Measurements from ENCODE around the gene HDAC10. TPM values are rescaled to one million over a fixed set of nuclear protein-coding genes. Genes with fewer than 3 reads are reported as not detected.
A peak's percentile ranks its signal among the peaks of the same experiment; 100 is the strongest.

HDAC10 gene
- total RNA-seq, 1 experiment from 2014 or later = 45.0 TPM

DNA sequence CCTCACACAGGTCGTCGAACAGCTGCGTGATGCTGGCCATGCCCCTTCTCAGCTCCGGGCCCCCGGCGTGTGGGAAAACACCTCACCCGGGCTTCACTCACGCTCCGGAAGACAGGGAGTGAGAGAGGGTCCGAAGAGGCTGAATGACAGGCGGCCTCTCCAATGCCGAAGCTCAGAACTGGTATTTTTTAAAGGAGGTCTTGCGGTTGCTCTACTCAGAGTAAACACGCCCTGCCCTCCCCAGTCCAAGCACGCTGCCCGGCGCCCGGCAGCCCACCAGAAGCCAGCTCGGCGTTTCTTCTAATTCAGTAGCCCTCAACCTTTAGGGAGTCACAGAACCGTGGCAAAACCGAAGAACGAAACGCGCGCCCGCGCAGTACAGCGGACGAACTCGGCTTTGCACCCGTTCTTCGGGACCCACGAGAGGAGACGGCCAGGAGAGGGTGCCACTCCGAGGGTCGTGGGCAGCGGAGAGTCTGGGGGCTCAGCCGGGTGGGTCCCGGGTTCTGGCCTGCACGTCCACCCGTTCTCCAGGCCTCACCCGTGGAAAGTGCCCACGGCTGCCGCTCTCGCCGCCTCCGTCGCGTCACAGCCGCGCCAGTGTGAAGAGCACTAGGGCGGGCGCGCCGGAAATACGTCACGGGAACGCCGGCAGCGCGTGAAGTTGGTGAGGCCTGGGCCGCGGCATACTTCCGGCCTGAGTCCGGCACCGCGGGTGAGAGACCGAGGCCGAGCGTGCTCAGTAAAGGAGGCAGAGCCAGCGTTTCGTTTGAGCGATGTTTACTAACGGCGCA, 6.4 kb downstream of the HDAC10 start, which contains the start of gene TUBGCP6:
Gene TUBGCP6 (minus strand): TSS at position 604 of the 794 bp plus-strand sequence. CDS start 564 bp downstream, at position 40.
- WGBS (ENCODE audit: extremely low coverage, insufficient read length, low lambda C conversion rate) = no CpG with 5 or more reads among the region's 76 CpGs
- H2BK120ac ChIP-seq (ENCODE audit: low read depth, low read length, poor library complexity, severe bottlenecking) = no peak within 1 kb of the TSS
- H4K20me1 ChIP-seq (ENCODE audit: control insufficient read depth, insufficient read depth, insufficient read length) = no peaks in the 10 kb centered on the region

More for the DNA sequence above, 6.4 kb downstream of the HDAC10 start, which contains the start of gene TUBGCP6:
- Mint-ChIP-seq H3K4me1 (peaks cover 22 to 35% of the 10 kb centered on the region in 2 experiments), H3K9me3 (no peaks in the 10 kb centered on the region), H3K4me3 (peak within 1 kb of the TSS; percentile 96 to 98), H3K36me3 (ENCODE audit: insufficient read depth in 1 of 3, low read depth in 3 of 3) (peaks cover 2 to 25% (median 12%) of the 10 kb centered on the region in 3 experiments; a peak in 6 of 7 replicates), H3K27me3 (ENCODE audit: low read depth) (no peaks in the 10 kb centered on the region; the same call in 1 of the 2 replicates), H3K27ac (peak within 1 kb of the TSS; percentile 98 to 99 (median 99))
- H3K27ac ChIP-seq (ENCODE audit: insufficient read length, low read depth, low read length) = no peak within 1 kb of the TSS
- H3K56ac ChIP-seq (ENCODE audit: insufficient read length, low read depth, low read length) = no peak within 1 kb of the TSS
- no peak within 1 kb of the TSS for H2BK15ac ChIP-seq (ENCODE audit: low read depth, low read length)
- no peaks in the 10 kb centered on the region for H3K9me3 ChIP-seq (ENCODE audit: control insufficient read depth, low read depth, low read length)
- H3T11ph ChIP-seq (ENCODE audit: low read length) = no peak within 1 kb of the TSS
- H2BK5ac ChIP-seq (ENCODE audit: insufficient read length, low read length) = no peak within 1 kb of the TSS
- TF ChIP-seq, protein P1, sequence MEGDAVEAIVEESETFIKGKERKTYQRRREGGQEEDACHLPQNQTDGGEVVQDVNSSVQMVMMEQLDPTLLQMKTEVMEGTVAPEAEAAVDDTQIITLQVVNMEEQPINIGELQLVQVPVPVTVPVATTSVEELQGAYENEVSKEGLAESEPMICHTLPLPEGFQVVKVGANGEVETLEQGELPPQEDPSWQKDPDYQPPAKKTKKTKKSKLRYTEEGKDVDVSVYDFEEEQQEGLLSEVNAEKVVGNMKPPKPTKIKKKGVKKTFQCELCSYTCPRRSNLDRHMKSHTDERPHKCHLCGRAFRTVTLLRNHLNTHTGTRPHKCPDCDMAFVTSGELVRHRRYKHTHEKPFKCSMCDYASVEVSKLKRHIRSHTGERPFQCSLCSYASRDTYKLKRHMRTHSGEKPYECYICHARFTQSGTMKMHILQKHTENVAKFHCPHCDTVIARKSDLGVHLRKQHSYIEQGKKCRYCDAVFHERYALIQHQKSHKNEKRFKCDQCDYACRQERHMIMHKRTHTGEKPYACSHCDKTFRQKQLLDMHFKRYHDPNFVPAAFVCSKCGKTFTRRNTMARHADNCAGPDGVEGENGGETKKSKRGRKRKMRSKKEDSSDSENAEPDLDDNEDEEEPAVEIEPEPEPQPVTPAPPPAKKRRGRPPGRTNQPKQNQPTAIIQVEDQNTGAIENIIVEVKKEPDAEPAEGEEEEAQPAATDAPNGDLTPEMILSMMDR (conservative IDR thresholded peaks at IDR 0.05) = peak; percentile 38
- H3K4me2 ChIP-seq (ENCODE audit: insufficient read depth, insufficient read length, low read length) = peak within 1 kb of the TSS; percentile 92
- H3K23ac ChIP-seq (ENCODE audit: insufficient read length, low read depth, low read length) = no peak within 1 kb of the TSS
- H3K79me1 ChIP-seq (ENCODE audit: insufficient read depth, low read depth, low read length, poor library complexity, severe bottlenecking) = no peaks in the 10 kb centered on the region
- no peak within 1 kb of the TSS for H4K8ac ChIP-seq (replicated peaks; ENCODE audit: insufficient read length, low read depth, low read length)
- H3K9ac ChIP-seq (ENCODE audit: extremely low read depth, insufficient read length, low read length) = peak within 1 kb of the TSS; percentile 84
- H3K79me2 ChIP-seq (ENCODE audit: insufficient read depth, low read length) = peaks cover 6% of the 10 kb centered on the region; the same call in 1 of the 2 replicates
- peak; percentile 92 for DNase-seq
- H3K27me3 ChIP-seq (ENCODE audit: insufficient read depth, low read length) = no peaks in the 10 kb centered on the region
- H2BK12ac ChIP-seq (ENCODE audit: insufficient read length, low read depth, low read length) = no peak within 1 kb of the TSS
- no peak within 1 kb of the TSS for H4K5ac ChIP-seq (ENCODE audit: insufficient read length, low read depth, low read length)
- no peak within 1 kb of the TSS; the same call in 1 of the 2 replicates for H3K4ac ChIP-seq (ENCODE audit: low read depth, low read length)
- H2BK20ac ChIP-seq (ENCODE audit: low read depth, low read length, poor library complexity, severe bottlenecking) = no peak within 1 kb of the TSS
- H3K14ac ChIP-seq (ENCODE audit: insufficient read depth, low read length) = peak within 1 kb of the TSS; percentile 96
- no peak within 1 kb of the TSS for H4K91ac ChIP-seq (ENCODE audit: insufficient read length, low read depth, low read length)
- no peak within 1 kb of the TSS for H2AK5ac ChIP-seq (ENCODE audit: insufficient read length, low read length)
- peak within 1 kb of the TSS; percentile 84 for H3K18ac ChIP-seq (ENCODE audit: insufficient read length, low read depth, low read length)
- H2AFZ ChIP-seq (ENCODE audit: low read length) = no peak within 1 kb of the TSS
- H3K23me2 ChIP-seq (ENCODE audit: insufficient read length, low read depth, low read length, poor library complexity, severe bottlenecking) = peaks cover 20% of the 10 kb centered on the region
- no peaks in the 10 kb centered on the region for H3K4me1 ChIP-seq (ENCODE audit: insufficient read depth, low read length)

All from H9 (cell line).